ENCODE measurements around the gene POP5. TPM values are rescaled to one million over a fixed set of nuclear protein-coding genes. Genes with fewer than 3 reads are reported as not detected.
A peak's percentile ranks its signal among the peaks of the same experiment; 100 is the strongest.
"Not testable (repeated sequence)": the region's sequence is repeated elsewhere in the genome, so short reads cannot be mapped to it uniquely, and the experiment has no call there.

POP5 gene
- total and polyA plus RNA-seq, 2 experiments from 2014 or later: 52.4 to 140 TPM

DNA sequence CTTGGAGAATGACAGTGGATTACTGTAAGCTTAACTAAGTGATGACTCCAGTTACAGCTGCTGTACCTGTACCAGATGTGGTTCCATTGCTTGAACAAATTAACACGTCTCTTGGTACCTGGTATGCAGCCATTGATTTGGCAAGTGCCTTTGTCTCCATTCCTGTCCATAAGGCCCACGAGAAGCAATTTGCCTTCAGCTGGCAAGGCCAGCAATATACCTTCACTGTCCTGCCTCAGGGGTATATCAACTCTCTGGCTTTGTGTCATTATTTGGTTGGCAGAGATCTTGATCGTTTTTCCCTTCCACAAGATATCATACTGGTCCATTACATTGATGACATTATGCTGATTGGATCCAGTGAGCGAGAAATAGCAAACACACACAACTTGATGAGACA lies 29.4 kb upstream of the POP5 start:
- no peak overlapping the region for H3K4me2 ChIP-seq
- H3K4me1 ChIP-seq (ENCODE audit: insufficient read depth): no peaks in the 10 kb centered on the region
- Mint-ChIP-seq H3K9me3 (no peaks in the 10 kb centered on the region), H3K27me3 (ENCODE audit: insufficient read depth, low read depth, poor library complexity) (peaks cover 2% of the 10 kb centered on the region), H3K27ac (no peak overlapping the region), H3K4me1 (no peaks in the 10 kb centered on the region), H3K4me3 (no peak overlapping the region), H3K36me3 (ENCODE audit: low read depth) (no peaks in the 10 kb centered on the region)
- no peaks in the 10 kb centered on the region for H3K9me2 ChIP-seq (ENCODE audit: insufficient read depth)
- no peak overlapping the region for H2AFZ ChIP-seq
- H3K4me3 ChIP-seq: no peak overlapping the region
- H3K79me2 ChIP-seq (replicated peaks; ENCODE audit: insufficient read depth): no peaks in the 10 kb centered on the region
- H3F3A ChIP-seq (replicated peaks; ENCODE audit: low read depth): no peaks in the 10 kb centered on the region
- no peaks in the 10 kb centered on the region for H3K36me3 ChIP-seq (ENCODE audit: insufficient read depth)
- no peaks in the 10 kb centered on the region for H3K27me3 ChIP-seq (ENCODE audit: insufficient read depth)
- no peak for ATAC-seq
- H4K20me1 ChIP-seq (replicated peaks; ENCODE audit: insufficient read depth): no peaks in the 10 kb centered on the region
- DNase-seq (ENCODE audit: low spot score): no peak
- TF ChIP-seq NANOG (IDR thresholded peaks at IDR 0.05; ENCODE audit: borderline replicate concordance) (no peak), ZNF114 (CRISPR knock-in tag; IDR thresholded peaks at IDR 0.05) (no peak), EZH2phosphoT487 (IDR thresholded peaks at IDR 0.05; ENCODE audit: unreplicated experiment) (no peak), STAT1 (IDR thresholded peaks at IDR 0.05; ENCODE audit: unreplicated experiment) (no peak), POLR2AphosphoS5 (IDR thresholded peaks at IDR 0.05; ENCODE audit: low read depth) (no peak)
- TF ChIP-seq, protein P1, sequence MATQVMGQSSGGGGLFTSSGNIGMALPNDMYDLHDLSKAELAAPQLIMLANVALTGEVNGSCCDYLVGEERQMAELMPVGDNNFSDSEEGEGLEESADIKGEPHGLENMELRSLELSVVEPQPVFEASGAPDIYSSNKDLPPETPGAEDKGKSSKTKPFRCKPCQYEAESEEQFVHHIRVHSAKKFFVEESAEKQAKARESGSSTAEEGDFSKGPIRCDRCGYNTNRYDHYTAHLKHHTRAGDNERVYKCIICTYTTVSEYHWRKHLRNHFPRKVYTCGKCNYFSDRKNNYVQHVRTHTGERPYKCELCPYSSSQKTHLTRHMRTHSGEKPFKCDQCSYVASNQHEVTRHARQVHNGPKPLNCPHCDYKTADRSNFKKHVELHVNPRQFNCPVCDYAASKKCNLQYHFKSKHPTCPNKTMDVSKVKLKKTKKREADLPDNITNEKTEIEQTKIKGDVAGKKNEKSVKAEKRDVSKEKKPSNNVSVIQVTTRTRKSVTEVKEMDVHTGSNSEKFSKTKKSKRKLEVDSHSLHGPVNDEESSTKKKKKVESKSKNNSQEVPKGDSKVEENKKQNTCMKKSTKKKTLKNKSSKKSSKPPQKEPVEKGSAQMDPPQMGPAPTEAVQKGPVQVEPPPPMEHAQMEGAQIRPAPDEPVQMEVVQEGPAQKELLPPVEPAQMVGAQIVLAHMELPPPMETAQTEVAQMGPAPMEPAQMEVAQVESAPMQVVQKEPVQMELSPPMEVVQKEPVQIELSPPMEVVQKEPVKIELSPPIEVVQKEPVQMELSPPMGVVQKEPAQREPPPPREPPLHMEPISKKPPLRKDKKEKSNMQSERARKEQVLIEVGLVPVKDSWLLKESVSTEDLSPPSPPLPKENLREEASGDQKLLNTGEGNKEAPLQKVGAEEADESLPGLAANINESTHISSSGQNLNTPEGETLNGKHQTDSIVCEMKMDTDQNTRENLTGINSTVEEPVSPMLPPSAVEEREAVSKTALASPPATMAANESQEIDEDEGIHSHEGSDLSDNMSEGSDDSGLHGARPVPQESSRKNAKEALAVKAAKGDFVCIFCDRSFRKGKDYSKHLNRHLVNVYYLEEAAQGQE (IDR thresholded peaks at IDR 0.05; ENCODE audit: unreplicated experiment): no peak
- TF ChIP-seq, protein P2, sequence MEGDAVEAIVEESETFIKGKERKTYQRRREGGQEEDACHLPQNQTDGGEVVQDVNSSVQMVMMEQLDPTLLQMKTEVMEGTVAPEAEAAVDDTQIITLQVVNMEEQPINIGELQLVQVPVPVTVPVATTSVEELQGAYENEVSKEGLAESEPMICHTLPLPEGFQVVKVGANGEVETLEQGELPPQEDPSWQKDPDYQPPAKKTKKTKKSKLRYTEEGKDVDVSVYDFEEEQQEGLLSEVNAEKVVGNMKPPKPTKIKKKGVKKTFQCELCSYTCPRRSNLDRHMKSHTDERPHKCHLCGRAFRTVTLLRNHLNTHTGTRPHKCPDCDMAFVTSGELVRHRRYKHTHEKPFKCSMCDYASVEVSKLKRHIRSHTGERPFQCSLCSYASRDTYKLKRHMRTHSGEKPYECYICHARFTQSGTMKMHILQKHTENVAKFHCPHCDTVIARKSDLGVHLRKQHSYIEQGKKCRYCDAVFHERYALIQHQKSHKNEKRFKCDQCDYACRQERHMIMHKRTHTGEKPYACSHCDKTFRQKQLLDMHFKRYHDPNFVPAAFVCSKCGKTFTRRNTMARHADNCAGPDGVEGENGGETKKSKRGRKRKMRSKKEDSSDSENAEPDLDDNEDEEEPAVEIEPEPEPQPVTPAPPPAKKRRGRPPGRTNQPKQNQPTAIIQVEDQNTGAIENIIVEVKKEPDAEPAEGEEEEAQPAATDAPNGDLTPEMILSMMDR (conservative IDR thresholded peaks at IDR 0.05; ENCODE audit: low read depth in 2 of 2): no peak
- no peak overlapping the region for H3K27ac ChIP-seq (ENCODE audit: low read depth)

DNA sequence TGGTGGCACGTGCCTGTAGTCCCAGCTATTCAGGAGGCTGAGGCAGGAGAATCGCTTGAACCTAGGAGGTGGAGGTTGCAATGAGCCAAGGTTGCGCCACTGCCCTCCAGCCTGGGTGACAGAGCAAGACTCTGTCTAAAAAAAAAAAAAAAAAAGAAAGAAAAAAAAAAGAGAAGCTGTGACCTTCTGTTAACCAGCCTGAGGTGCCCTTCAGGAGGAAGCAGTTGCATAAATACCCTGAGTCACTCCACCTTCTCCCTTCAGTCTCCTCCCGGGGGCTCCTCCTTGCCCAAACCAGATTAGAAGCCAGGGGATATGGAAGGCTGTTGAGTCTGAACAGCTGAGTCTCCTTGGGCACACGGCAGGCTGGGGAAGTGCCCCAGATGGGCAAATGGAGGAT lies 21.2 kb upstream of the POP5 start:
- ATAC-seq; H3K4me2 ChIP-seq; H3K4me3 Mint-ChIP-seq; H3K27ac ChIP-seq (ENCODE audit: low read depth); H4K20me1 ChIP-seq (replicated peaks; ENCODE audit: insufficient read depth); H3F3A ChIP-seq (replicated peaks; ENCODE audit: low read depth); H3K9me2 ChIP-seq (ENCODE audit: insufficient read depth); H3K9me3 Mint-ChIP-seq; H3K79me2 ChIP-seq (replicated peaks; ENCODE audit: insufficient read depth); H3K27me3 ChIP-seq (ENCODE audit: insufficient read depth); H3K36me3 Mint-ChIP-seq (ENCODE audit: low read depth); H3K36me3 ChIP-seq (ENCODE audit: insufficient read depth); H3K4me3 ChIP-seq; H3K4me1 ChIP-seq (ENCODE audit: insufficient read depth); DNase-seq (ENCODE audit: low spot score): not testable (repeated sequence)
- peaks cover 16% of the 10 kb centered on the region for H3K4me1 Mint-ChIP-seq
- peak overlapping the region; percentile 66; the same call in 1 of the 2 replicates for H2AFZ ChIP-seq
- 0 out of 2 replicates have a peak overlapping the region, but pooled peaks have one; percentile 24 for H3K27ac Mint-ChIP-seq
- H3K27me3 Mint-ChIP-seq (ENCODE audit: insufficient read depth, low read depth, poor library complexity): peaks cover 12% of the 10 kb centered on the region
